ENCODE data around the gene TSC22D4.
A peak's percentile ranks its signal among the peaks of the same experiment; 100 is the strongest.
"Not testable (repeated sequence)": the region's sequence is repeated elsewhere in the genome, so short reads cannot be mapped to it uniquely, and the experiment has no call there.

TSC22D4 gene

GRCh38 chr7:100447363-100447762, 31.7 kb downstream of the TSC22D4 start:
- DNase-seq (ENCODE audit: low read depth in 1 of 2, low spot score in 1 of 2), result not testable (repeated sequence)

GRCh38 chr7:100446040-100446439, 33.0 kb downstream of the TSC22D4 start:
- no peak for DNase-seq (ENCODE audit: low read depth in 1 of 2, low spot score in 1 of 2)

- no peak for DNase-seq (ENCODE audit: low read depth in 1 of 2, low spot score in 1 of 2)
These were observed 34.4 kb downstream of the TSC22D4 start for GRCh38 chr7:100444311-100445278.

- no peak for DNase-seq (ENCODE audit: low read depth in 1 of 2, low spot score in 1 of 2)
These were observed 35.7 kb downstream of the TSC22D4 start for GRCh38 chr7:100443096-100443840.

GRCh38 chr7:100441641-100442535, 37.1 kb downstream of the TSC22D4 start:
- no peak for DNase-seq (ENCODE audit: low read depth in 1 of 2, low spot score in 1 of 2)

- not testable (repeated sequence) for DNase-seq (ENCODE audit: low read depth in 1 of 2, low spot score in 1 of 2)
These were observed 39.8 kb downstream of the TSC22D4 start for GRCh38 chr7:100439244-100439643.

GRCh38 chr7:100438731-100439130, 40.3 kb downstream of the TSC22D4 start:
- not testable (repeated sequence) for DNase-seq (ENCODE audit: low read depth in 1 of 2, low spot score in 1 of 2)

- DNase-seq (ENCODE audit: low read depth in 1 of 2, low spot score in 1 of 2), result no peak
These were observed 40.8 kb downstream of the TSC22D4 start for GRCh38 chr7:100438172-100438571.

- no peak for DNase-seq (ENCODE audit: low read depth in 1 of 2, low spot score in 1 of 2)
These were observed 41.6 kb downstream of the TSC22D4 start for GRCh38 chr7:100437150-100438100.

GRCh38 chr7:100435401-100436304, 43.4 kb downstream of the TSC22D4 start:
- DNase-seq (ENCODE audit: low read depth in 1 of 2, low spot score in 1 of 2), result peak; percentile 31 to 38

GRCh38 chr7:100434297-100435144, 44.5 kb downstream of the TSC22D4 start:
- no peak for DNase-seq (ENCODE audit: low read depth in 1 of 2, low spot score in 1 of 2)

GRCh38 chr7:100433592-100434296, 45.3 kb downstream of the TSC22D4 start:
- DNase-seq (ENCODE audit: low read depth in 1 of 2, low spot score in 1 of 2), result no peak

DNA sequence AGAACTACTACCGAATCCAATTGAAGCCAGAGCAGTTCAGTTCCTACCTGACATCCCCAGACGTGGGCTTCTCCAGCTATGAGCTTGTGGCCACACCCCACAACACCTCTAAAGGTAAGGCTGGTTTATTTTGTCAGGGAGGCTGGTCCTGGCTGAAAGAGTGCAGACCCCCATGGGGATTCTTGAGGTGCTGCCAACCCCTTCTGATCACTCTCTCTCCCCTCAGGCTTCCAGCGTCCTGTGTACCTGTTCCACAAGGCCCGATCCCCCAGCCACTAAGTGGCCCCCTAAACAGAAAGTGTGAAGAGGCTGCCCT, 45.8 kb downstream of the TSC22D4 start:
- DNase-seq (ENCODE audit: low read depth in 1 of 2, low spot score in 1 of 2), result no peak

DNA sequence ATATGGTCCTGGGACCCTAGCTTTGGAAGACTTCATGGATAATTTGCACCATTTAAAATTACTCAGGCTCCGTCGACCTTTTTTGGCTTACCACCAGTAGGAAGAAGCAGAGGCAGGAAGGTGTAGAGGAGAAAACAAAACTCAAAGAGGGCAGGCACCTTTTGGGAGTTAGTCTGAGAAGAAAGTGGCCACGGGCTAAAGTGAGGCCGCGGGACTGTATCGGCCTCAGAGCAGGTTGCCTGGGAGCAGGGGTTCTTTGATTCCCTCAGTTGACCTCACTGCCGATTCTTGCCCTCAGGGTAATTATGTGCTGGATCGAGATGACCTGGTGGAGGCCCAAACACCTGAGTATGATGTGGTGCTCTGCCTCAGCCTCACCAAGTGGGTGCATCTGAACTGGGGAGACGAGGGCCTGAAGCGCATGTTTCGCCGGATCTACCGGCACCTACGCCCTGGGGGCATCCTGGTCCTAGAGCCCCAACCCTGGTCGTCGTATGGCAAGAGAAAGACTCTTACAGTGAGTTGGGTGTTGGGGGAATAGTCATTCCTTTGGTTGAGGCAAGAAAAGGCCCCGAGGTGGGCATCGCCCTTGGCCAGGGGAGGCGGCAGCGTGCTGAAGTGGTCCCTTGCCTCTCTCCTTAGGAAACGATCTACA, 46.3 kb downstream of the TSC22D4 start:
- DNase-seq (ENCODE audit: low read depth in 1 of 2, low spot score in 1 of 2), result no peak

- no peak for DNase-seq (ENCODE audit: low read depth in 1 of 2, low spot score in 1 of 2)
These were observed 47.0 kb downstream of the TSC22D4 start for GRCh38 chr7:100432053-100432452.

DNA sequence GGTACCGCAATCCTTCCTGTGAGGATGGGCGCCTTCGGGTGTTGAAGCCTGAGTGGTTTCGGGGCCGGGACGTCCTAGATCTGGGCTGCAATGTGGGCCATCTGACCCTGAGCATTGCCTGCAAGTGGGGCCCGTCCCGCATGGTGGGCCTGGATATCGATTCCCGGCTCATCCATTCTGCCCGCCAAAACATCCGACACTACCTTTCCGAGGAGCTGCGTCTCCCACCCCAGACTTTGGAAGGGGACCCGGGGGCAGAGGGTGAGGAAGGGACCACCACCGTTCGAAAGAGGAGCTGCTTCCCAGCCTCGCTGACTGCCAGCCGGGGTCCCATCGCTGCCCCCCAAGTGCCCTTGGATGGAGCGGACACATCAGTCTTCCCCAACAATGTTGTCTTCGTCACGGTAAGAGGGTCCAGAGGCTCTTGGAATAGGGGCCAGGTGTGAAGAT, 47.7 kb downstream of the TSC22D4 start:
- no peak for DNase-seq (ENCODE audit: low read depth in 1 of 2, low spot score in 1 of 2)
